Right lobe of liver (tissue), 4 donors: ENCODE data around the gene C1QL2.

Source experiments
- CTCF ChIP-seq, 4 donors: fragments of 200-600 bp in 3 of 4; fragments of 450-650 bp in 1 of 4; IDR thresholded peaks; one replicate each; pipeline versions ENCODE4 v1.5.1 to v1.8.0; 2016 to 2022; ENCODE audit warnings: antibody characterized with exemption in 4 of 4, mild to moderate bottlenecking in 2 of 4
- POLR2A ChIP-seq: fragments of 450-650 bp; IDR thresholded peaks from one replicate; pipeline ENCODE4 v1.6.1; 2017; ENCODE audit warnings: antibody characterized with exemption, mild to moderate bottlenecking
- donor health status: DM: no; HTN: no; CAD: no.
- donor health status: DM: no; HTN: no; CAD: no.
- donor health status: DM: no; HTN: yes; CAD: no.

GRCh38 chr2:119156105-119156890 is 2.3 kb downstream of the C1QL2 start:
- no peak for TF ChIP-seq CTCF (IDR thresholded peaks at IDR 0.05)
- no peak for TF ChIP-seq POLR2A
